ENCODE measurements around the gene FBXW4.

DNA sequence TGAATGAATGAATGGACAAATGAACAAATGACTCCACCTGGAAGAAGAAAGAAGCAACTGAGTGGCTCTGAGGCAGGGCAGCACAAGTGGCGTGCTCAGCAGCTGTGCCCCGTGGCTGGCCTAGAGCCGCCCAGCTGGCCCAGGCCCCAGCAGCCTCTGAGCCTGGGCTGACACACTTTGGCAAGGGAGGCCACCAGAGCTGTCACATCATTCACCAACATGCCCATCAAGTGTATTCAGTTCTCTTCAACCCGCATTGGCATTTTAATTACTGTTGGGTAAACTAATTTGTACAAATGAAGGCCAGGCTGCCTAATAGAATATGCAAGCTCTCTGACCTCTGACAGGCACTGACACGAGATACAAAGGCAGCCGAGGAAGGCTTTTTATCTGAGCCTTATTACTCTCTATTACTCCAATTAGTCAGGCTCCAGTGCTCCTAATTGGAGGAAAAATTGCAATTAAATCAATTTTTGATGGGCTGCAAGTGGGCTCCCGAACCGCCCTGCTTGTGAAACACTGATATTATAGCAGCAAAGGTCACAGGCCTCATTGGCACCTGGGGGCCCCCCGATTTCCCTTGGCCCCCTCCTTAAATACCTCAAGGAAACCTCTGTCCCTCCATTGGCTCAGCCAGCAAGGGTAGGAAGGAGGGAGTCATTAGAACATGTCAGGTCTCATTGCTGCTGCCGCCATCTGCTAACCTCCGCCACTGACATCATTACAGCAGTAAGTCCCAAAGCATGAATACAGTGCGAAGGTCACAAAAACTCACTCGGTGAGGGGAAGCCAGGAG lies 64.9 kb downstream of the FBXW4 start:
- no peak for TF ChIP-seq CTCF (IDR thresholded peaks at IDR 0.05)
- TF ChIP-seq EZH2phosphoT487 (IDR thresholded peaks at IDR 0.05; ENCODE audit: borderline replicate concordance, low read depth), result no peak
- TF ChIP-seq FOSL2 (IDR thresholded peaks at IDR 0.05; ENCODE audit: borderline replicate concordance, low read depth), result no peak
- TF ChIP-seq MXI1 (IDR thresholded peaks at IDR 0.05; ENCODE audit: low read depth, low read length), result no peak
- TF ChIP-seq POLR2AphosphoS5 (IDR thresholded peaks at IDR 0.05; ENCODE audit: low read depth, low read length), result no peak
- TF ChIP-seq JUND (IDR thresholded peaks at IDR 0.05), result no peak
- TF ChIP-seq EP300 (IDR thresholded peaks at IDR 0.05; ENCODE audit: borderline replicate concordance in 1 of 2, low read depth in 1 of 2, low read length in 1 of 2), result no peak
